ENCODE results near the gene SCAMP2.

The SCAMP2 gene

DNA sequence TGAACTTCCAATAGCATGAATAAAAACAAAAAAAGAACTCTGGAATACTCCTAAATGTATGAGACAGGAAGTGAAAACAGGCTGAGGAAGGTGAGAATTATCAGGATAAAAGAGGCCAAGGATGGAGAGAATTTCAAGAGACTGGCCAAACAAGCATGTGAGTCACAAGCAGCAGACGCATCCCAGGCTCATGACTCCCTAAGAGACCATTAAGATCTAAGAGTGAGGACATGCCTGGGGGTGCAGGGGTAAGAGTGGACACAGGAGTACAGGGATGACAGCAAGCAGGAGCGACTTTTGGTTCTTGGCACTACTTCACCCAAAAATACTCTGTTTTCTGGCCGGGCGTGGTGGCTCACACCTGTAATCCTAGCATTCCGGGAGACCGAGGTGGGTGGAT is 7.1 kb downstream of the SCAMP2 start:
- Histone ChIP-seq H3K36me3 (ENCODE audit: control insufficient read depth in 5 of 5, insufficient read depth in 5 of 5, low read length in 5 of 5) (peaks cover 0 to 7% (median 2%) of the 10 kb centered on the region in 5 donors), H3K27ac (ENCODE audit: low read depth, low read length) (no peak overlapping the region), H3K4me1 (ENCODE audit: control insufficient read depth in 5 of 5, insufficient read depth in 5 of 5, low read length in 5 of 5) (peaks cover 9 to 56% (median 49%) of the 10 kb centered on the region in 5 donors), H3K4me3 (ENCODE audit: low read depth in 1 of 5, low read length in 5 of 5) (no peak overlapping the region), H3K9me3 (ENCODE audit: control insufficient read depth in 5 of 5, low read length in 5 of 5) (no peaks in the 10 kb centered on the region), H3K27me3 (ENCODE audit: control insufficient read depth in 5 of 5, insufficient read depth in 4 of 5, low read length in 5 of 5) (no peaks in the 10 kb centered on the region), H3K9ac (ENCODE audit: low read length in 5 of 5) (no peak overlapping the region)

GRCh38 chr15:74865316-74865715 is 7.8 kb downstream of the SCAMP2 start:
- H3K4me1 ChIP-seq (ENCODE audit: control insufficient read depth in 5 of 5, insufficient read depth in 5 of 5, low read length in 5 of 5), result peaks cover 7 to 48% (median 41%) of the 10 kb centered on the region in 5 donors
- H3K36me3 ChIP-seq (ENCODE audit: control insufficient read depth in 5 of 5, insufficient read depth in 5 of 5, low read length in 5 of 5), result peaks cover 0 to 7% (median 2%) of the 10 kb centered on the region in 5 donors
- H3K27ac ChIP-seq (ENCODE audit: low read depth, low read length), result no peak overlapping the region
- no peak overlapping the region for H3K9ac ChIP-seq (ENCODE audit: low read length in 5 of 5)
- H3K4me3 ChIP-seq (ENCODE audit: low read depth in 1 of 5, low read length in 5 of 5), result no peak overlapping the region
- H3K9me3 ChIP-seq (ENCODE audit: control insufficient read depth in 5 of 5, low read length in 5 of 5), result no peaks in the 10 kb centered on the region
- H3K27me3 ChIP-seq (ENCODE audit: control insufficient read depth in 5 of 5, insufficient read depth in 4 of 5, low read length in 5 of 5), result no peaks in the 10 kb centered on the region

DNA sequence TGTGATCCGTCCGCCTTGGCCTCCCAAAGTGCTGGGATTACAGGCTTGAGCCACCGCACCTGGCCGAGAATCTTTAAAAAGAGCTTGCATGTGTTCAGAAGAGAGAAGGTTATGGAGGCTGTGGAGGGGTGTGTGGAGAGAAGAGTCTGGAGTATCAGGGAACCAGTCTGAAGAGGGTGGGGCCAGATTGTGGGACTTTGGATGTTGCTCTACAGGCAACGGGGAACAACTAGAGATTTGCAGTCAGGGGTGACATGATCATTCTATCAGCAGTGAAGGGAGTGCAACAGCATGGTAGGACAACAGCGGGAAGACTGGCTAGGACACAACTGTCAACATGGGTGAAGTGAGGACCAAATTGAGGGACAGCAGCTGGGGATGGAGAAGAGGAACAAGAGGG is 8.9 kb downstream of the SCAMP2 start:
- peaks cover 2 to 45% (median 33%) of the 10 kb centered on the region in 5 donors for H3K4me1 ChIP-seq (ENCODE audit: control insufficient read depth in 5 of 5, insufficient read depth in 5 of 5, low read length in 5 of 5)
- peaks cover 0 to 7% (median 2%) of the 10 kb centered on the region in 5 donors for H3K36me3 ChIP-seq (ENCODE audit: control insufficient read depth in 5 of 5, insufficient read depth in 5 of 5, low read length in 5 of 5)
- H3K4me3 ChIP-seq (ENCODE audit: low read depth in 1 of 5, low read length in 5 of 5), result no peak overlapping the region
- H3K9ac ChIP-seq (ENCODE audit: low read length in 5 of 5), result peak overlapping the region in 1 of 5 donors; percentile 12
- H3K9me3 ChIP-seq (ENCODE audit: control insufficient read depth in 5 of 5, low read length in 5 of 5), result no peaks in the 10 kb centered on the region
- H3K27ac ChIP-seq (ENCODE audit: low read depth, low read length), result no peak overlapping the region
- no peaks in the 10 kb centered on the region for H3K27me3 ChIP-seq (ENCODE audit: control insufficient read depth in 5 of 5, insufficient read depth in 4 of 5, low read length in 5 of 5)

- Histone ChIP-seq H3K27me3 (ENCODE audit: control insufficient read depth in 5 of 5, insufficient read depth in 4 of 5, low read length in 5 of 5) (no peaks in the 10 kb centered on the region), H3K27ac (ENCODE audit: low read depth, low read length) (no peak overlapping the region), H3K9me3 (ENCODE audit: control insufficient read depth in 5 of 5, low read length in 5 of 5) (no peaks in the 10 kb centered on the region), H3K4me3 (ENCODE audit: low read depth in 1 of 5, low read length in 5 of 5) (no peak overlapping the region), H3K9ac (ENCODE audit: low read length in 5 of 5) (no peak overlapping the region), H3K36me3 (ENCODE audit: control insufficient read depth in 5 of 5, insufficient read depth in 5 of 5, low read length in 5 of 5) (peaks cover 0 to 7% (median 2%) of the 10 kb centered on the region in 5 donors), H3K4me1 (ENCODE audit: control insufficient read depth in 5 of 5, insufficient read depth in 5 of 5, low read length in 5 of 5) (peaks cover 2 to 44% (median 30%) of the 10 kb centered on the region in 5 donors)
Observed at GRCh38 chr15:74863239-74864056, 9.7 kb downstream of the SCAMP2 start.

GRCh38 chr15:74858369-74858740 is 14.8 kb downstream of the SCAMP2 start:
- H3K4me1 ChIP-seq (ENCODE audit: control insufficient read depth in 5 of 5, insufficient read depth in 5 of 5, low read length in 5 of 5), result peaks cover 3 to 36% (median 16%) of the 10 kb centered on the region in 5 donors
- H3K36me3 ChIP-seq (ENCODE audit: control insufficient read depth in 5 of 5, insufficient read depth in 5 of 5, low read length in 5 of 5), result peaks cover 0 to 17% (median 11%) of the 10 kb centered on the region in 5 donors
- no peaks in the 10 kb centered on the region for H3K27me3 ChIP-seq (ENCODE audit: control insufficient read depth in 5 of 5, insufficient read depth in 4 of 5, low read length in 5 of 5)
- no peak overlapping the region for H3K4me3 ChIP-seq (ENCODE audit: low read depth in 1 of 5, low read length in 5 of 5)
- no peak overlapping the region for H3K9ac ChIP-seq (ENCODE audit: low read length in 5 of 5)
- H3K9me3 ChIP-seq (ENCODE audit: control insufficient read depth in 5 of 5, low read length in 5 of 5), result no peaks in the 10 kb centered on the region
- H3K27ac ChIP-seq (ENCODE audit: low read depth, low read length), result no peak overlapping the region

GRCh38 chr15:74857671-74858368 is 15.3 kb downstream of the SCAMP2 start:
- Histone ChIP-seq H3K27me3 (ENCODE audit: control insufficient read depth in 5 of 5, insufficient read depth in 4 of 5, low read length in 5 of 5) (no peaks in the 10 kb centered on the region), H3K9ac (ENCODE audit: low read length in 5 of 5) (no peak overlapping the region), H3K4me1 (ENCODE audit: control insufficient read depth in 5 of 5, insufficient read depth in 5 of 5, low read length in 5 of 5) (peaks cover 3 to 36% (median 16%) of the 10 kb centered on the region in 5 donors), H3K9me3 (ENCODE audit: control insufficient read depth in 5 of 5, low read length in 5 of 5) (no peaks in the 10 kb centered on the region), H3K27ac (ENCODE audit: low read depth, low read length) (no peak overlapping the region), H3K4me3 (ENCODE audit: low read depth in 1 of 5, low read length in 5 of 5) (no peak overlapping the region), H3K36me3 (ENCODE audit: control insufficient read depth in 5 of 5, insufficient read depth in 5 of 5, low read length in 5 of 5) (peaks cover 0 to 22% (median 17%) of the 10 kb centered on the region in 5 donors)

DNA sequence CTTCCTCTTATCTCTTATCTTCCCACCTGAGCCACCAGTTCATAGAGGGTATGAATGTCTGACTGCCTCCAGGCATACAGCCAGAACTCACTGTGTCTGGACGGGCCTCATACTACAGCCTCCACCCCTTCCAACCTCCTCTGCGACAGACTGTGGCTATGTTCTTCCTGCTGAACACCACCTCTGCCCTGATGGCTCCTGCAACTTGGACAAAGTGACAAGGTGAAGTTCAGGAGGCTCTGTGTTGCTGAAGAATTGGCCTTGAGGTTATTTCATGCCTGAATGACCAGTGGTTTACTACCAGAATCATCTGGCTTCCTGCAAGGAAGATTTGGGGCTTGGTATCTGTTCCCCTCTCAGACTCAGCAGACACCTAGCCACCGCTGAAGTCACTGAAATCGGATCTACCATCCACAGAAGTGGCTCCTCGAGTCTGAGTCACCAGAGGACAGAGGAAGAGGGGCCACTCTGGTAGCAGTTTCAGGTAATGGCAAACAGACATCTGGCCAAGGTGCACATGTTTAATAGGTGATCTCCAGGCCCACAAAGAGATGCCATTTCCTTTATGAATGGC is 16.0 kb downstream of the SCAMP2 start:
- Histone ChIP-seq H3K27me3 (ENCODE audit: control insufficient read depth in 5 of 5, insufficient read depth in 4 of 5, low read length in 5 of 5) (no peaks in the 10 kb centered on the region), H3K36me3 (ENCODE audit: control insufficient read depth in 5 of 5, insufficient read depth in 5 of 5, low read length in 5 of 5) (peaks cover 0 to 29% (median 23%) of the 10 kb centered on the region in 5 donors), H3K27ac (ENCODE audit: low read depth, low read length) (no peak overlapping the region), H3K9ac (ENCODE audit: low read length in 5 of 5) (no peak overlapping the region), H3K4me3 (ENCODE audit: low read depth in 1 of 5, low read length in 5 of 5) (no peak overlapping the region), H3K4me1 (ENCODE audit: control insufficient read depth in 5 of 5, insufficient read depth in 5 of 5, low read length in 5 of 5) (peaks cover 3 to 36% (median 16%) of the 10 kb centered on the region in 5 donors), H3K9me3 (ENCODE audit: control insufficient read depth in 5 of 5, low read length in 5 of 5) (no peaks in the 10 kb centered on the region)

- H3K4me1 ChIP-seq (ENCODE audit: control insufficient read depth in 5 of 5, insufficient read depth in 5 of 5, low read length in 5 of 5), result peaks cover 3 to 36% (median 16%) of the 10 kb centered on the region in 5 donors
- H3K27ac ChIP-seq (ENCODE audit: low read depth, low read length), result no peak overlapping the region
- H3K9ac ChIP-seq (ENCODE audit: low read length in 5 of 5), result no peak overlapping the region
- H3K27me3 ChIP-seq (ENCODE audit: control insufficient read depth in 5 of 5, insufficient read depth in 4 of 5, low read length in 5 of 5), result no peaks in the 10 kb centered on the region
- H3K4me3 ChIP-seq (ENCODE audit: low read depth in 1 of 5, low read length in 5 of 5), result no peak overlapping the region
- H3K36me3 ChIP-seq (ENCODE audit: control insufficient read depth in 5 of 5, insufficient read depth in 5 of 5, low read length in 5 of 5), result peaks cover 2 to 35% (median 30%) of the 10 kb centered on the region in 5 donors
- H3K9me3 ChIP-seq (ENCODE audit: control insufficient read depth in 5 of 5, low read length in 5 of 5), result no peaks in the 10 kb centered on the region
Observed at GRCh38 chr15:74856537-74856936, 16.6 kb downstream of the SCAMP2 start.

GRCh38 chr15:74855857-74856256 is 17.3 kb downstream of the SCAMP2 start:
- no peaks in the 10 kb centered on the region for H3K27me3 ChIP-seq (ENCODE audit: control insufficient read depth in 5 of 5, insufficient read depth in 4 of 5, low read length in 5 of 5)
- H3K4me1 ChIP-seq (ENCODE audit: control insufficient read depth in 5 of 5, insufficient read depth in 5 of 5, low read length in 5 of 5), result peaks cover 3 to 36% (median 16%) of the 10 kb centered on the region in 5 donors
- H3K4me3 ChIP-seq (ENCODE audit: low read depth in 1 of 5, low read length in 5 of 5), result no peak overlapping the region
- H3K36me3 ChIP-seq (ENCODE audit: control insufficient read depth in 5 of 5, insufficient read depth in 5 of 5, low read length in 5 of 5), result peaks cover 3 to 42% (median 36%) of the 10 kb centered on the region in 5 donors
- no peak overlapping the region for H3K9ac ChIP-seq (ENCODE audit: low read length in 5 of 5)
- H3K27ac ChIP-seq (ENCODE audit: low read depth, low read length), result no peak overlapping the region
- H3K9me3 ChIP-seq (ENCODE audit: control insufficient read depth in 5 of 5, low read length in 5 of 5), result no peaks in the 10 kb centered on the region
